ENCODE data around the gene ANXA11. TPM values are rescaled to one million over a fixed set of nuclear protein-coding genes. Genes with fewer than 3 reads are reported as not detected.

The ANXA11 gene
- total and polyA plus RNA-seq, 9 of the 15 experiments (the other 6 are each of a cell fraction or from before 2014, with no cell fraction given): 43.6 to 212 (median 109) TPM

GRCh38 chr10:80205477-80206276 is at the start of gene ANXA11 (continued):
- TF ChIP-seq HMGXB4 (CRISPR knock-in tag; IDR thresholded peaks at IDR 0.05): no peak
- TF ChIP-seq HDAC3 (IDR thresholded peaks at IDR 0.05; ENCODE audit: borderline replicate concordance, partially characterized antibody): no peak
- TF ChIP-seq NFATC3 (IDR thresholded peaks at IDR 0.05): no peak
- TF ChIP-seq ELF4 (CRISPR knock-in tag; IDR thresholded peaks at IDR 0.05): 0 out of 2 replicates have a peak, but pooled peaks have one; percentile 39
- no peak; the same call in 1 of the 2 replicates for TF ChIP-seq NR2C2 (CRISPR knock-in tag; IDR thresholded peaks at IDR 0.05)
- TF ChIP-seq NR2C2 (tag; IDR thresholded peaks at IDR 0.05): peak; percentile 77
- TF ChIP-seq MCM5 (IDR thresholded peaks at IDR 0.05; ENCODE audit: low read depth): no peak
- peak; percentile 84; the same call in 1 of the 2 replicates for TF ChIP-seq ETV5 (CRISPR knock-in tag; IDR thresholded peaks at IDR 0.05; ENCODE audit: low read depth)
- TF ChIP-seq L3MBTL2 (IDR thresholded peaks at IDR 0.05): no peak; the same call in none of the 2 replicates
- TF ChIP-seq BCOR (IDR thresholded peaks at IDR 0.05): peak; percentile 50; the same call in 1 of the 2 replicates
- no peak for TF ChIP-seq TFAM (CRISPR knock-in tag; conservative IDR thresholded peaks at IDR 0.05)
- TF ChIP-seq NEUROD1 (IDR thresholded peaks at IDR 0.05; ENCODE audit: borderline replicate concordance, low read depth, low read length, partially characterized antibody): no peak
- no peak for TF ChIP-seq HIVEP1 (CRISPR knock-in tag; IDR thresholded peaks at IDR 0.05)
- no peak for TF ChIP-seq SMARCA5 (IDR thresholded peaks at IDR 0.05)
- peak; percentile 97 for TF ChIP-seq PHF8 (IDR thresholded peaks at IDR 0.05; ENCODE audit: borderline replicate concordance, low read length)
- no peak for TF ChIP-seq ZNF717 (CRISPR knock-in tag; IDR thresholded peaks at IDR 0.05)
- TF ChIP-seq, protein P1, sequence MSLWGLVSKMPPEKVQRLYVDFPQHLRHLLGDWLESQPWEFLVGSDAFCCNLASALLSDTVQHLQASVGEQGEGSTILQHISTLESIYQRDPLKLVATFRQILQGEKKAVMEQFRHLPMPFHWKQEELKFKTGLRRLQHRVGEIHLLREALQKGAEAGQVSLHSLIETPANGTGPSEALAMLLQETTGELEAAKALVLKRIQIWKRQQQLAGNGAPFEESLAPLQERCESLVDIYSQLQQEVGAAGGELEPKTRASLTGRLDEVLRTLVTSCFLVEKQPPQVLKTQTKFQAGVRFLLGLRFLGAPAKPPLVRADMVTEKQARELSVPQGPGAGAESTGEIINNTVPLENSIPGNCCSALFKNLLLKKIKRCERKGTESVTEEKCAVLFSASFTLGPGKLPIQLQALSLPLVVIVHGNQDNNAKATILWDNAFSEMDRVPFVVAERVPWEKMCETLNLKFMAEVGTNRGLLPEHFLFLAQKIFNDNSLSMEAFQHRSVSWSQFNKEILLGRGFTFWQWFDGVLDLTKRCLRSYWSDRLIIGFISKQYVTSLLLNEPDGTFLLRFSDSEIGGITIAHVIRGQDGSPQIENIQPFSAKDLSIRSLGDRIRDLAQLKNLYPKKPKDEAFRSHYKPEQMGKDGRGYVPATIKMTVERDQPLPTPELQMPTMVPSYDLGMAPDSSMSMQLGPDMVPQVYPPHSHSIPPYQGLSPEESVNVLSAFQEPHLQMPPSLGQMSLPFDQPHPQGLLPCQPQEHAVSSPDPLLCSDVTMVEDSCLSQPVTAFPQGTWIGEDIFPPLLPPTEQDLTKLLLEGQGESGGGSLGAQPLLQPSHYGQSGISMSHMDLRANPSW (CRISPR knock-in tag; IDR thresholded peaks at IDR 0.05): no peak
- TF ChIP-seq CAMTA2 (CRISPR knock-in tag; conservative IDR thresholded peaks at IDR 0.05): no peak
- TF ChIP-seq, protein P2, sequence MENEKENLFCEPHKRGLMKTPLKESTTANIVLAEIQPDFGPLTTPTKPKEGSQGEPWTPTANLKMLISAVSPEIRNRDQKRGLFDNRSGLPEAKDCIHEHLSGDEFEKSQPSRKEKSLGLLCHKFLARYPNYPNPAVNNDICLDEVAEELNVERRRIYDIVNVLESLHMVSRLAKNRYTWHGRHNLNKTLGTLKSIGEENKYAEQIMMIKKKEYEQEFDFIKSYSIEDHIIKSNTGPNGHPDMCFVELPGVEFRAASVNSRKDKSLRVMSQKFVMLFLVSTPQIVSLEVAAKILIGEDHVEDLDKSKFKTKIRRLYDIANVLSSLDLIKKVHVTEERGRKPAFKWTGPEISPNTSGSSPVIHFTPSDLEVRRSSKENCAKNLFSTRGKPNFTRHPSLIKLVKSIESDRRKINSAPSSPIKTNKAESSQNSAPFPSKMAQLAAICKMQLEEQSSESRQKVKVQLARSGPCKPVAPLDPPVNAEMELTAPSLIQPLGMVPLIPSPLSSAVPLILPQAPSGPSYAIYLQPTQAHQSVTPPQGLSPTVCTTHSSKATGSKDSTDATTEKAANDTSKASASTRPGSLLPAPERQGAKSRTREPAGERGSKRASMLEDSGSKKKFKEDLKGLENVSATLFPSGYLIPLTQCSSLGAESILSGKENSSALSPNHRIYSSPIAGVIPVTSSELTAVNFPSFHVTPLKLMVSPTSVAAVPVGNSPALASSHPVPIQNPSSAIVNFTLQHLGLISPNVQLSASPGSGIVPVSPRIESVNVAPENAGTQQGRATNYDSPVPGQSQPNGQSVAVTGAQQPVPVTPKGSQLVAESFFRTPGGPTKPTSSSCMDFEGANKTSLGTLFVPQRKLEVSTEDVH (IDR thresholded peaks at IDR 0.05; ENCODE audit: low read depth, partially characterized antibody): no peak
- TF ChIP-seq GATAD2A (IDR thresholded peaks at IDR 0.05): 0 out of 2 replicates have a peak, but pooled peaks have one; percentile 52
- TF ChIP-seq ZBTB34 (CRISPR knock-in tag; IDR thresholded peaks at IDR 0.05): no peak

All from K562 (cell line).